Endothelial cell of umbilical vein (primary cell): ENCODE data around the gene AKTIP. TPM values are rescaled to one million over a fixed set of nuclear protein-coding genes. Genes with fewer than 3 reads are reported as not detected.
"Not testable (repeated sequence)": the region's sequence is repeated elsewhere in the genome, so short reads cannot be mapped to it uniquely, and the experiment has no call there.

Experiments
- BruUV-seq: library from RNA; stranded (reverse); fragments of 400-500 nt; replicated peaks from 2 replicates; lab custom pipeline; 2021; lab: Mats Ljungman, UMichigan
- CTCF ChIA-PET: fragments of 300-600, 350-600 bp; sonication (Branson Sonifier 250); formaldehyde crosslinking; loops from one replicate; lab custom pipeline; 2021; ENCODE audit warnings: antibody characterized with exemption, inconsistent platforms; lab: Charles Lee
- POLR2A ChIA-PET: fragments of 300-600, 350-600 bp; sonication (Branson Sonifier 250); formaldehyde crosslinking; loops from one replicate; lab custom pipeline; 2021; ENCODE audit warnings: antibody characterized with exemption, inconsistent platforms; lab: Charles Lee
- DNase-seq: peaks from one replicate; pipeline ENCODE4 v3.0.0-alpha.2; 2011; ENCODE audit warnings: low read depth, low spot score
- FAIRE-seq: peaks from 2 replicates; lab custom pipeline; 2011; peaks lifted over from hg19 to GRCh38; lab: Jason Lieb, UNC
- H2AFZ ChIP-seq: 2 replicates; pipeline ENCODE4 v1.6.0; 2012; ENCODE audit warnings: low read depth, low read length, control low read depth, inconsistent platforms
- H3K27ac ChIP-seq: 2 replicates; pipeline ENCODE4 v1.5.1; 2011; ENCODE audit warnings: low read depth, mild to moderate bottlenecking, control low read depth, low read length, moderate library complexity; ENCODE audit not compliant: insufficient read depth
- H3K27me3 ChIP-seq, 2 experiments: 2 replicates each; pipeline versions ENCODE4 v1.6.0 to v1.6.1; 2011; ENCODE audit warnings: low read length in 2 of 2, mixed read lengths in 1 of 2; ENCODE audit not compliant: control insufficient read depth in 2 of 2, insufficient read depth in 2 of 2
- H3K36me3 ChIP-seq, 2 experiments: 2 replicates in 1 of 2; 3 replicates in 1 of 2; pipeline ENCODE4 v1.5.1; 2011; ENCODE audit warnings: low read length in 2 of 2, mild to moderate bottlenecking in 1 of 2, moderate library complexity in 1 of 2; ENCODE audit not compliant: control insufficient read depth in 2 of 2, insufficient read depth in 2 of 2; ENCODE audit errors: extremely low read depth in 1 of 2
- H3K4me1 ChIP-seq: 3 replicates; pipeline ENCODE4 v1.5.1; 2011; ENCODE audit warnings: mild to moderate bottlenecking, low read length; ENCODE audit not compliant: control insufficient read depth, insufficient read depth; ENCODE audit errors: extremely low read depth
- H3K4me2 ChIP-seq: 2 replicates; pipeline ENCODE4 v1.6.1; 2011; ENCODE audit warnings: low read length, control low read depth, mixed read lengths; ENCODE audit not compliant: insufficient read depth
- H3K4me3 ChIP-seq, 3 experiments: fragments of 200-600 bp in 1 of 3; sonication (generic), shearing (Covaris generic) in 1 of 3; replicated peaks in 1 of 3; 2 replicates each; pipeline ENCODE4 v1.5.1; 2011 to 2016; ENCODE audit warnings: control low read depth in 3 of 3, low read length in 3 of 3, mild to moderate bottlenecking in 2 of 3, inconsistent platforms in 1 of 3, low read depth in 1 of 3, moderate library complexity in 1 of 3; ENCODE audit not compliant: insufficient read depth in 1 of 3
- H3K79me2 ChIP-seq: 2 replicates; pipeline ENCODE4 v1.6.0; 2012; ENCODE audit warnings: low read length, inconsistent platforms; ENCODE audit not compliant: control insufficient read depth, insufficient read depth
- H3K9ac ChIP-seq: replicated peaks from 2 replicates; pipeline ENCODE3; 2011; ENCODE audit warnings: low read length, control low read depth; ENCODE audit not compliant: insufficient read depth; ENCODE audit errors: extremely low read depth
- H3K9me1 ChIP-seq: replicated peaks from 3 replicates; pipeline ENCODE4 v1.6.0; 2011; ENCODE audit warnings: mild to moderate bottlenecking, low read length; ENCODE audit not compliant: control insufficient read depth, insufficient read depth; ENCODE audit errors: extremely low read depth
- H3K9me3 ChIP-seq: replicated peaks from 2 replicates; pipeline ENCODE4 v1.5.1; 2012; ENCODE audit warnings: low read length, inconsistent platforms; ENCODE audit not compliant: control insufficient read depth, insufficient read depth
- H4K20me1 ChIP-seq: replicated peaks from 2 replicates; pipeline ENCODE3; 2011; ENCODE audit warnings: mild to moderate bottlenecking, low read length; ENCODE audit not compliant: control insufficient read depth, insufficient read depth; ENCODE audit errors: extremely low read depth
- EZH2 ChIP-seq: IDR thresholded peaks from 2 replicates; pipeline ENCODE4 v1.6.1; 2012; ENCODE audit warnings: borderline replicate concordance, low read depth, mild to moderate bottlenecking, moderate library complexity, low read length, inconsistent platforms; ENCODE audit not compliant: severe bottlenecking
- FOS ChIP-seq: IDR thresholded peaks from 2 replicates; pipeline ENCODE4 v1.6.1; 2011; ENCODE audit warnings: mild to moderate bottlenecking, low read length, moderate library complexity, borderline replicate concordance; ENCODE audit not compliant: insufficient read depth
- GATA2 ChIP-seq: IDR thresholded peaks from 2 replicates; pipeline ENCODE4 v1.7.0; 2011; ENCODE audit warnings: low read depth, mild to moderate bottlenecking, moderate library complexity, mixed read lengths, low read length; ENCODE audit not compliant: insufficient read length, insufficient read depth
- JUN ChIP-seq: IDR thresholded peaks from 2 replicates; pipeline ENCODE4 v1.6.1; 2011; ENCODE audit warnings: borderline replicate concordance, low read depth; ENCODE audit not compliant: insufficient read length, insufficient read depth
- MYC ChIP-seq: IDR thresholded peaks from one replicate; pipeline ENCODE4 v1.6.1; 2011; ENCODE audit warnings: mild to moderate bottlenecking, low read depth, low read length
- POLR2A ChIP-seq: IDR thresholded peaks from 2 replicates; pipeline ENCODE4 v1.6.1; 2012; ENCODE audit warnings: low read depth, mild to moderate bottlenecking, control low read depth, low read length
- POLR2AphosphoS5 ChIP-seq: IDR thresholded peaks from 2 replicates; pipeline ENCODE4 v1.6.1; 2012; ENCODE audit warnings: low read depth, mild to moderate bottlenecking, control low read depth, low read length, moderate library complexity; ENCODE audit not compliant: insufficient read depth
- dilution Hi-C: fragments of 300-500 bp; cut with MboI; formaldehyde crosslinking; loops from one replicate; pipeline ENCODE4 v1.15.0; 2019; ENCODE audit warnings: low sequenced_read_pairs; ENCODE audit not compliant: extremely low pct_ligation_motif_present
- intact Hi-C: fragments of 100-400 bp; cut with micrococcal nuclease; formaldehyde crosslinking; loops from one replicate; pipeline ENCODE4 v1.10.0; 2022
- polyA plus RNA-seq, 4 experiments: library from polyadenylated mRNA; depleted of rRNA in 3 of 4; stranded (reverse) in 3 of 4; unstranded in 1 of 4; fragments of >200 nt; gene quantifications; 2 replicates each; pipeline versions ENCODE4 v1.2.1 to v1.2.3, GENCODE V29; 2011 to 2012; ENCODE audit warnings: missing spikeins in 1 of 4
- total RNA-seq: library from RNA; stranded (reverse); gene quantifications from 2 replicates; pipeline ENCODE4 v1.2.3, GENCODE V29; 2021
- TF ChIP-seq, protein P1 (sequence below), 2 donors: IDR thresholded peaks; 1 replicate in 1 of 2; 2 replicates in 1 of 2; pipeline ENCODE4 v1.5.1; 2011; ENCODE audit warnings: low read length in 2 of 2, mild to moderate bottlenecking in 2 of 2, moderate library complexity in 2 of 2, control low read depth in 1 of 2, inconsistent platforms in 1 of 2, low read depth in 1 of 2; ENCODE audit not compliant: insufficient read depth in 1 of 2; ENCODE audit errors: extremely low read depth in 1 of 2
- TF ChIP-seq, protein P2 (sequence below): IDR thresholded peaks from 2 replicates; pipeline ENCODE4 v1.6.1; 2011; ENCODE audit not compliant: insufficient read depth, insufficient read length

The AKTIP gene
- total and polyA plus RNA-seq, 2 donors (not counting 3 experiments of a cell fraction or from before 2014, with no cell fraction given): 25.1 to 32.7 TPM

DNA sequence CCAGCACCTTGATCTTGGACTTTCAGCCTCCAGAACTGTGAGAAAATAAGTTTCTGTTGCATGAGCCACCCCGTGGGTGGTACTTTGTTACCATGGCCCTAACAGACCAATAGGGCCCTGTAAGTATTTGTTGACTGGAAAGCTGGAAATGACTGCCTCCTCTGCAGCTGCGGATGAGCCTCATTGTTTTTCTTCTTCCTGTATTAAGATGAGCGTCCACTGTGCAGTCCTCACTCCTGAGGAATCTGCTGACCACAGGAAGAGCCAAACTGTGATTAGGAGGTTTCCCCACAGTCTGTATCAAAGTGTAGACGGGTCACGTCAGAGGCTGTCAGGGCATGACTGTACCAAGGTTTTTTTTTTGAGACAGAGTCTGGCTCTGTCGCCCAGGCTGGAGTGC lies 12.2 kb upstream of the AKTIP start:
- H3K27ac ChIP-seq: peak overlapping the region; percentile 97
- dilution Hi-C loops (no loop called here), intact Hi-C loops (loop anchor here (1.0 to 5.0 kb wide), 6 partner anchors 12 to 1987 kb away; partner anchors contain the start of genes AKTIP, FTO and RPGRIP1L)

DNA sequence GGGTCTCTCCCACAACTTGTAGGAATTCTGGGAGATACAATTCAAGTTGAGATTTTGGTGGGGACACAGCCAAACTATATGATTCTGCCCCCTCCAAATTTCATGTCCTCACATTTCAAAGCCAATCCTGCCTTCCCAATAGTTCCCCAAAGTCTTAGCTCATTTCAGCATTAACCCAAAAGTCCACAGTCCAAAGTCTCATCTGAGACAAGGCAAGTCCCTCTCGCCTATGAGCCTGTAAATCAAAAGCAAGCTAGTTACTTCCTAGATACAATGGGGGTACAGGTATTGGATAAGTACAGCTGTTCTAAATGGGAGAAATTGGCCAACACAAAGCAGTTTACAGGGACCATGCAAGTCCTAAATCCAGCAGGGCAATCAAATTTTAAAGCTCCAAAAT lies 9.8 kb upstream of the AKTIP start:
- POLR2A ChIA-PET, H4K20me1 ChIP-seq, H3K4me3 ChIP-seq, H3K4me2 ChIP-seq, H3K27me3 ChIP-seq, H3K9ac ChIP-seq, H3K9me1 ChIP-seq, dilution Hi-C loops, H3K9me3 ChIP-seq, DNase-seq, H3K79me2 ChIP-seq, CTCF ChIA-PET, FAIRE-seq, H2AFZ ChIP-seq, BruUV-seq, H3K36me3 ChIP-seq, H3K27ac ChIP-seq: not testable (repeated sequence)
- intact Hi-C loops: loop anchor here (5.0 kb wide), 1 partner anchor 185 kb away; no protein-coding TSS in a partner anchor
- H3K4me1 ChIP-seq: peaks cover 33% of the 10 kb centered on the region

More for the DNA sequence above, 12.2 kb upstream of the AKTIP start:
- no peak overlapping the region for H3K4me3 ChIP-seq
- no peak overlapping the region for H2AFZ ChIP-seq
- no peaks in the 10 kb centered on the region for H4K20me1 ChIP-seq
- no peaks in the 10 kb centered on the region for H3K9me3 ChIP-seq
- H3K36me3 ChIP-seq: no peaks in the 10 kb centered on the region
- peak overlapping the region; percentile 61 for H3K9ac ChIP-seq
- peak; percentile 91 for DNase-seq
- no TSS peak for BruUV-seq
- H3K27me3 ChIP-seq: no peaks in the 10 kb centered on the region
- H3K9me1 ChIP-seq: no peaks in the 10 kb centered on the region
- ChIA-PET CTCF (interaction anchor here (1.2 to 2.0 kb wide), 3 partner anchors 34 to 538 kb away, joined by 3 to 12 read pairs (median 4); no protein-coding TSS in a partner anchor), POLR2A (interaction anchor here (1.1 kb wide), 1 partner anchor 11 kb away, joined by 3 read pairs; no protein-coding TSS in a partner anchor)
- peak; percentile 94 for FAIRE-seq
- no peak for TF ChIP-seq MYC
- no peak for TF ChIP-seq EZH2
- TF ChIP-seq POLR2AphosphoS5: peak; percentile 69
- TF ChIP-seq JUN: peak; percentile 79
- no peak for TF ChIP-seq POLR2A
- TF ChIP-seq GATA2: peak; percentile 67
- TF ChIP-seq, protein P1, sequence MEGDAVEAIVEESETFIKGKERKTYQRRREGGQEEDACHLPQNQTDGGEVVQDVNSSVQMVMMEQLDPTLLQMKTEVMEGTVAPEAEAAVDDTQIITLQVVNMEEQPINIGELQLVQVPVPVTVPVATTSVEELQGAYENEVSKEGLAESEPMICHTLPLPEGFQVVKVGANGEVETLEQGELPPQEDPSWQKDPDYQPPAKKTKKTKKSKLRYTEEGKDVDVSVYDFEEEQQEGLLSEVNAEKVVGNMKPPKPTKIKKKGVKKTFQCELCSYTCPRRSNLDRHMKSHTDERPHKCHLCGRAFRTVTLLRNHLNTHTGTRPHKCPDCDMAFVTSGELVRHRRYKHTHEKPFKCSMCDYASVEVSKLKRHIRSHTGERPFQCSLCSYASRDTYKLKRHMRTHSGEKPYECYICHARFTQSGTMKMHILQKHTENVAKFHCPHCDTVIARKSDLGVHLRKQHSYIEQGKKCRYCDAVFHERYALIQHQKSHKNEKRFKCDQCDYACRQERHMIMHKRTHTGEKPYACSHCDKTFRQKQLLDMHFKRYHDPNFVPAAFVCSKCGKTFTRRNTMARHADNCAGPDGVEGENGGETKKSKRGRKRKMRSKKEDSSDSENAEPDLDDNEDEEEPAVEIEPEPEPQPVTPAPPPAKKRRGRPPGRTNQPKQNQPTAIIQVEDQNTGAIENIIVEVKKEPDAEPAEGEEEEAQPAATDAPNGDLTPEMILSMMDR (IDR thresholded peaks at IDR 0.05; ENCODE audit: extremely low read depth in 1 of 2, insufficient read depth in 1 of 2, low read depth in 1 of 2, low read length in 2 of 2): no peak
- TF ChIP-seq, protein P2, sequence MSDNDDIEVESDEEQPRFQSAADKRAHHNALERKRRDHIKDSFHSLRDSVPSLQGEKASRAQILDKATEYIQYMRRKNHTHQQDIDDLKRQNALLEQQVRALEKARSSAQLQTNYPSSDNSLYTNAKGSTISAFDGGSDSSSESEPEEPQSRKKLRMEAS: no peak
- TF ChIP-seq FOS: peak; percentile 46
- H3K79me2 ChIP-seq: no peaks in the 10 kb centered on the region
- H3K4me1 ChIP-seq: peaks cover 41% of the 10 kb centered on the region
- no peak overlapping the region for H3K4me2 ChIP-seq
